Measurements from ENCODE around the gene FUBP1. TPM values are rescaled to one million over a fixed set of nuclear protein-coding genes. Genes with fewer than 3 reads are reported as not detected.
"Not testable (repeated sequence)": the region's sequence is repeated elsewhere in the genome, so short reads cannot be mapped to it uniquely, and the experiment has no call there.

The FUBP1 gene
- total RNA-seq: 100 to 1,000 TPM in 3 of 4 donors, 10 to 100 TPM in 1; 99.0 to 136 (median 121) TPM

GRCh38 chr1:77978969-77979876 lies at the start of gene FUBP1:
Gene FUBP1 (minus strand): TSS chr1:77979072. CDS start chr1:77979004, 68 bp downstream.
- Histone ChIP-seq H3K27me3 (no peaks in the 10 kb centered on the region), H3K36me3 (peaks cover 0 to 4% (median 0%) of the 10 kb centered on the region in 3 donors), H3K4me3 (peak within 1 kb of the TSS; percentile 64 to 86 (median 76)), H3K9me3 (no peaks in the 10 kb centered on the region), H3K27ac (peak within 1 kb of the TSS; percentile 93 to 99 (median 98)), H3K4me1 (peaks cover 0 to 61% (median 42%) of the 10 kb centered on the region in 4 donors)
- TF ChIP-seq EP300 (IDR thresholded peaks at IDR 0.05): peak; percentile 43 to 97
- TF ChIP-seq CTCF (IDR thresholded peaks at IDR 0.05): peak; percentile 64 to 91 (median 85)
- TF ChIP-seq POLR2A (IDR thresholded peaks at IDR 0.05): peak; percentile 55 to 89
- 0% methylated on average over 57 of the region's 57 CpGs for WGBS, 2 donors
- peak; percentile 92 to 97 for DNase-seq (ENCODE audit: low spot score in 2 of 2)

- not testable (repeated sequence) for DNase-seq (ENCODE audit: low spot score in 2 of 2); H3K27me3 ChIP-seq; H3K4me1 ChIP-seq; H3K27ac ChIP-seq; H3K4me3 ChIP-seq; H3K9me3 ChIP-seq
- WGBS, 2 donors: 88 to 98% methylated on average over 4 of the region's 4 CpGs
- H3K36me3 ChIP-seq: peaks cover 0 to 22% (median 0%) of the 10 kb centered on the region in 3 donors
Observed at GRCh38 chr1:78021134-78021533, 42.3 kb upstream of the FUBP1 start.

GRCh38 chr1:78019024-78019423 lies 40.2 kb upstream of the FUBP1 start:
- H3K27me3 ChIP-seq: no peaks in the 10 kb centered on the region
- no peak for DNase-seq (ENCODE audit: low spot score in 2 of 2)
- no peaks in the 10 kb centered on the region for H3K4me1 ChIP-seq
- no peaks in the 10 kb centered on the region for H3K9me3 ChIP-seq
- WGBS, 2 donors: 97 to 100% methylated on average over 1 of the region's 1 CpG
- peaks cover 0 to 39% (median 0%) of the 10 kb centered on the region in 3 donors for H3K36me3 ChIP-seq
- TF ChIP-seq CTCF (IDR thresholded peaks at IDR 0.05) (no peak), POLR2A (IDR thresholded peaks at IDR 0.05) (no peak), EP300 (IDR thresholded peaks at IDR 0.05) (no peak)
- H3K4me3 ChIP-seq: no peak overlapping the region
- H3K27ac ChIP-seq: no peak overlapping the region

- Histone ChIP-seq H3K4me3 (no peak overlapping the region), H3K27me3 (no peaks in the 10 kb centered on the region), H3K36me3 (peaks cover 0 to 54% (median 0%) of the 10 kb centered on the region in 3 donors), H3K4me1 (peaks cover 0 to 10% (median 0%) of the 10 kb centered on the region in 4 donors), H3K9me3 (no peaks in the 10 kb centered on the region), H3K27ac (no peak overlapping the region)
- TF ChIP-seq EP300 (IDR thresholded peaks at IDR 0.05) (no peak), POLR2A (IDR thresholded peaks at IDR 0.05) (no peak), CTCF (IDR thresholded peaks at IDR 0.05) (no peak)
- no peak for DNase-seq (ENCODE audit: low spot score in 2 of 2)
Observed at GRCh38 chr1:78015148-78015547, 36.3 kb upstream of the FUBP1 start.

GRCh38 chr1:78011050-78011449 lies 32.2 kb upstream of the FUBP1 start:
- Histone ChIP-seq H3K27me3 (no peaks in the 10 kb centered on the region), H3K36me3 (peaks cover 0 to 33% (median 0%) of the 10 kb centered on the region in 3 donors), H3K4me3 (no peak overlapping the region), H3K27ac (no peak overlapping the region), H3K9me3 (no peaks in the 10 kb centered on the region), H3K4me1 (peaks cover 0 to 42% (median 7%) of the 10 kb centered on the region in 4 donors)
- no peak for DNase-seq (ENCODE audit: low spot score in 2 of 2)
- TF ChIP-seq EP300 (IDR thresholded peaks at IDR 0.05): no peak
- WGBS, 2 donors: 75 to 77% methylated on average over 2 of the region's 2 CpGs

- H3K4me1 ChIP-seq: peaks cover 0 to 42% (median 7%) of the 10 kb centered on the region in 4 donors
- 66 to 68% methylated on average over 3 of the region's 3 CpGs for WGBS, 2 donors
Observed at GRCh38 chr1:78009836-78010235, 31.0 kb upstream of the FUBP1 start.

More at GRCh38 chr1:78009836-78010235, 31.0 kb upstream of the FUBP1 start:
- no peak for DNase-seq (ENCODE audit: low spot score in 2 of 2)
- peaks cover 0 to 25% (median 0%) of the 10 kb centered on the region in 3 donors for H3K36me3 ChIP-seq
- H3K27me3 ChIP-seq: no peaks in the 10 kb centered on the region
- H3K4me3 ChIP-seq: no peak overlapping the region
- no peak overlapping the region for H3K27ac ChIP-seq
- no peaks in the 10 kb centered on the region for H3K9me3 ChIP-seq
- no peak for TF ChIP-seq POLR2A (IDR thresholded peaks at IDR 0.05)
- no peak for TF ChIP-seq CTCF (IDR thresholded peaks at IDR 0.05)
- TF ChIP-seq EP300 (IDR thresholded peaks at IDR 0.05): no peak
